ENCODE results near the gene VPS50.
"Not testable (repeated sequence)": the region's sequence is repeated elsewhere in the genome, so short reads cannot be mapped to it uniquely, and the experiment has no call there.

The VPS50 gene

DNA sequence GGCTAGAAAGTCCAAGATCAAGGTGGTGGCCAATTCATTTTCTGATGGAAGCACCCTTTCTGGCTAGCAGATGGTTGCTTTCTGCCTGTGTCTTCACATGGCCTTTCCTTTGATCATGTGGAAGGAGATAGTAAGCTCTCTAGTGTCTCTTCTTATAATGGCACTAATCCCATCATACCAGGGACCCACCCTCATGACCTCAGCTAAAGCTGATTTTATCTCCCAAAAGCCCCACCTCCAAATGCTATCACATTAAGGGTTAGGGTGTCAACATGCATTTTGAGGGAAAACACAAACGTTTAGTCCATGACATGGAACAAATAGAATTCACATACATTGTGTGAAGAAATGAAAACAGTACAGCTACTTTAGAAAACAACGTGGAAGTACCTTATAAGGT, 100.0 kb downstream of the VPS50 start:
- no peak for DNase-seq

DNA sequence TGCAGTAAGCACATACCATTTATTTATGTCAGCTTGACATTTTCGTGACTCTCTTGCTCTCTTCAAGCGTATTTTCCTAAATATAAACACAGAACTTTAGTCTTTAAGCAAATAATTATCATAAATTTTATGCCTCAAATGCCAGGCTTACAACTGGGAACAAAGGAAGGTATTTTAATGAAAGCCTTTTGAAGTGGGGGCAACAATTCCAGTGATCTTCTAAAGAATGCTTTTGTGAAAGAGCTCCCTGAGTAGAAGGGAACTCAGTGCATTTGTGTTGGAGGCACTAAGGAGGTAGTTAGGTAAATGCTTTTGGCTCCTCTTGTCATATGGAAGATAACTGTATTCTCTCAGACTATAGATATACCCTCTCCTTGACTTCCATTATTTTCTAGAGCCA, 104.9 kb downstream of the VPS50 start:
- DNase-seq, result no peak

DNA sequence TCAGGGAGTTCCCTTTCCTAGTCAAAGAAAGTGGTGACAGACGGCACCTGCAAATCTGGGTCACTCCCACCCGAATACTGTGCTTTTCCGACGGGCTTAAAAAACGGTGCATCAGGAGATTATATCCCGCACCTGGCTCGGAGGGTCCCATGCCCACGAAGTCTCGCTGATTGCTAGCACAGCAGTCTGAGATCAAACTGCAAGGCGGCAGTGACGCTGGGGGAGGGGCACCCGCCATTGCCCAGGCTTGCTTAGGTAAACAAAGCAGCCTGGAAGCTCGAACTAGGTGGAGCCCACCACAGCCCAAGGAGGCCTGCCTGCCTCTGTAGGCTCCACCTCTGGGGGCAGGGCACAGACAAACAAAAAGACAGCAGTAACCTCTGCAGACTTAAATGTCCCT, 110.0 kb downstream of the VPS50 start:
- DNase-seq, result not testable (repeated sequence)

DNA sequence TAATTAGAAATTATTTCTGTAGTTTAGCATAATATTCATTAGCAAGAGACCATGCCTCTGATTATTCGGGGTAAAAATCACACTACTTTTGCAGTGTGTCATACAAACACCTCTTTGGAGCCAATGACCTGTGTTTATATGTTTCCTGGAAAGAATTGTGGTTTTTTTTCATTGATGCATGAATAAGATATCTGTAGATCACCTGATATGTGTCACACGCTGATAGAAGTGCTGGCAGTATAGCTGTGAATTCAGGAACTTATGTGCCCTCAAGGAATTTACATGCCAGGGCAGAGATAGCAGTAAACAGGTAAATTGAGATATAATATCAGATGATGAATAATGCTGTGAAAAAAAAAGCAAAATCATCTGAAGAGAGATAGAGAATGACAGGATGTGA, 118.2 kb downstream of the VPS50 start:
- no peak for DNase-seq

DNA sequence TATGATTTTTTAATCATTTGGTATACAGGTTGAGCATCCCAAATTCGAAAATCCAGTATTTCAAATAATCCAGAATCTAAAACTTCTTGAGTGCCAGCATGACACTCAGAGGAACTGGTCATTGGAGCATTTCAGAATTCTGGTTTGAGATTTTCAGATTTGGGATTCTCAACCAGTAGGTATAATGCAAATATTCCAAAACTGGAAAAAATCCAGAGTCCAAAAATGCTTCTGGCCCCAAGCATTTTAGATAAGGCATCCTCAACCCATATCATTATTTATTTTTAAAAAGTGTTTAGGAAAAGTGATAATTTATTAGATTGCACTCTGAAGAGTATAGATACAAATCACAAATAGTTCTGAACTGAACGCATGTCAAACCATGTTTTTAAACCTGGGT, 120.7 kb downstream of the VPS50 start:
- no peak for DNase-seq

DNA sequence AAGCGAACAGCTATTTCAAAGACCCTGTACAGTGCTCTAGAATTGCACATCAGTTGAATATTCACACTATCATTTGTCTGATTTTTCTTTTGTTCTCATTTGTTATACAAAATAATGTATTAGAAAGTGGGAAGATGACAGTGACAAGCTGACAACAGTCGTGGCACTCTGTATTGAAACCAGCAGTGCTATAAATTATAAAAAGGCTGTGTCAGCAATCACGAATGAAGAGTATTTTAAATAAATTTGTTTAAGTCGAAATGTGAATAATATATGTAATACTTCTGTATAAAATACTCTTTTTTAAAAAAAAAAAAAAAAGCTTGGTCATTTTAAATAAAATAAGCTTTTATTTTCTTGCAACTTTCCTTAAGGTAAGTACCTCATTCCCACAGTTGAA, 122.6 kb downstream of the VPS50 start:
- DNase-seq, result no peak

DNA sequence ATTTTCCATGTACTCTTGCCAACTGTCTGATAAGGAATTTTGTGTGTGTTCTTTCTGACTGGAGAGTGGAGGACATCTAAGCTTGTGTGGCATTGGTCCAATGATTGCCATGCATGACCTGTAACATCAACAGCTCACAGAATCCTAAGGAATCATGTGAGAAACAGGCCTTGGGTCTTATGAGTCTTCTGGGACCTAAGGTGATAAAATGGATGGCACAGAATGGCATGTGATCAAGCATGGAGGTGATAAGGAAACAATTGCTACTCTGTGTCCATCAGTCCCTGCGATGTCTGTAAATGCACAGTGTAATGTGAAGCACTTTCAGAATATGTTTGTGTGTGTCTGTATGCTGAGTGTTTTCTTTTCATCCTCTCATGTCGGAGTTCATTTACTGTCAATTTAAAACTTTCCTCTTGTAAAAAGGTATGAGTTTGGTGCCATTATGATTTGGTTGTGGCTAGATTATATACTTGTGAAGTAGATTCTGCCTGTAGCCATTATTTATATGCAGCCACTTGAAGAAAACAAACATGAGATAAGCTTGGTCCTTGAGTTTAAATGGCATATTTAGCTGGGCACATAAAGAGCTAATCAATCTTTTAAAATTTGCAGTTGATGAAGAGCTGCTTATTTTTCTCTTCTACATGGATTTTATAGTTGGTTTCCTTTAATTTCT, 127.5 kb downstream of the VPS50 start:
- no peak for DNase-seq

DNA sequence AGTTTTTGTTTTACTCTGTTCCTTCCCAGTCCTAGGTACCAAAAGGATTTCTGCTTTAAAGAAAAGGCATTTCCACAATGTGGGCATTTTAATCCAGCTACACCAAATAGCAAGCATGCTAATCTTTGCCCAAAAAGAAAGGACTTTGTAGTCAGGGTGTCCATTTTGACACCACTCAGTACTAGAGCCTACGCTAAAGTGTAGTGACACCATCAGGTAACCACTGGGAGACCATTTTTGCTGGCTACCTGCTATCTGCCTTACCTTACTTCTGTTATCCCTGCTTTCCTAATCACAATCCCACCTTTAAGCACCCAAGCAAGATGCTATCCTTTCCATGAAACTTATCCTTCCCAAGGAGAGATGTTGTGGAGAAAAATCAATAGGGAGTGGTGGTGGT, 129.7 kb downstream of the VPS50 start:
- DNase-seq, result no peak

DNA sequence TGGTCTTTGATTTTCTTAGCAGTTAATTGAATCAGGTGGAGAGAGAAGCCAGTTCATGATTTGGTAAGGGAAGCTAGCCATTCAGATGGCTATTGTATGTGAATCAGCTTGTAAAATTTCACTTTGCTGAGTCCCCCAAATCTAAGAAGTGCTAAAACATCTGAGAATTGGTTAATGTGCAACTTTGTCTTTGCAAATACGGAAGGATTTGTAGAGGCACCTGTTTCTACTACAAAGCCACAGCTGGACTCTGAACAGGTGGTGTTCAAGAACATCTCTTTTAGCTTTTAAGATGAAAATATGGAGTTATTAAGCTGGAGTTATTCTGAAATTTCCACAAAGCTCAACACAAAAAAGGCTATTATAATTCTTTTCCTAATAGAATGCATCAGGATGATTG, 132.6 kb downstream of the VPS50 start:
- DNase-seq, result no peak

DNA sequence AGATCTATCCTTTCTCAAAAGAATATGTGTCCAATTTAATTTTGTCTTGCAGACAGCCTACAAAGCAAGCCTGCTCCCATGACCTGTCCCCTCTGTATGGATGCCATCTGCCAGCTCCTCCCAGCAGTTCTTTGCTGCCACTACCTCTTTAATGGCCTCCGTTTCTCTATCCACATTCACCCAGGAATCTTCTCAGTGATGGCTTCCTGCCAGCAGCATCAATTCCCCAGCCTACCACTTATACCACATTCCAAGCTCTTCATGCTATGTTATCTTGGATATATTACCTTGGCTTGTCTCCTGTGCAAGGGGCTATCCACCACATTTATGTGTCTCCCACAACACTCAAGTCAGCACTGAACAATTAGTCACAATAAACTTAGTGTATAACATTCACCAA, 133.2 kb downstream of the VPS50 start:
- no peak for DNase-seq

DNA sequence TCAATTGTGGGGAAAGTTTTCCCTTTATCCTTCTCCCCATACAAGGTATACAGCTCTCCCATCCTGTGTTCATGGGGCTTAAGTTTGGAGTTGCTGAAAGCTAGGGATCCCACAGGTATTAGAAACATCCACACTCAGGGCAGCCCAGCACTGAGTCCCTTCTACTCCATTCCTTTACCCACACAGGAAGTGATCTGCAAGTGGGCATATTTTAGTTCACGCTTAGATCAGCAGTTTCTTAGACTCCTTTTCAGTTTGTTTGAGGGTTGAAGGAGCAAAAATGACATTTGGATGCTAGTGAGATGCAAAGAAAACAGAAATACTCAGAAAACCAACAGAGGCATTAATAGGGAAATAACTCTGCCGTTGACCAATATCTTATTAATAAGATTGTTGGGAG, 134.7 kb downstream of the VPS50 start:
- DNase-seq, result no peak

DNA sequence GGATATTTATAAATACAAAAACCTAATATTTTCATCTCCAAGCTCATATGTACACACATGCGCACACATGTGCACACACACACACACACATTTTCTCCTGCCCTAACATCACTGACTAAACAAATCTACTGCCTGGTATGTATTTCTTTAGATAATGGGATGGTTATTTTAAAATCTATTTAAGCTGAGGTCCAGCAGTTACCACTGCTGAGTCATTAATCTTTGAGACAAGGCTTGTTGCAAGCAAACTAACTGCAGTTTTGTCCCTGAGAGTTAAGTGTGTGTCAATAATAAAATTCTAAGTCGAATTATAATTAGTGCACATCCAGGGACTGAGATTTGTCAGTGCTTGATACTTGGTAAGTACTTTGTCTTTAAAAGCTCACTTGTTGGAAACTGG, 135.1 kb downstream of the VPS50 start:
- no peak for DNase-seq

DNA sequence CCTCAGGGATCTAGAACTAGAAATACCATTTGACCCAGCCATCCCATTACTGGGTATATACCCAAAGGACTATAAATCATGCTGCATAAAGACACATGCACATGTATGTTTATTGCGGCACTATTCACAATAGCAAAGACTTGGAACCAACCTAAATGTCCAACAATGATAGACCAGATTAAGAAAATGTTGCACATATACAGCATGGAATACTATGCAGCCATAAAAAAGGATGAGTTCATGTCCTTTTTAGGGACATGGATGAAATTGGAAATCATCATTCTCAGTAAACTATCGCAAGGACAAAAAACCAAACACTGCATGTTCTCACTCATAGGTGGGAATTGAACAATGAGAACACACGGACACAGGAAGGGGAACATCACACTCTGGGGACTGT, 138.8 kb downstream of the VPS50 start:
- DNase-seq, result not testable (repeated sequence)

DNA sequence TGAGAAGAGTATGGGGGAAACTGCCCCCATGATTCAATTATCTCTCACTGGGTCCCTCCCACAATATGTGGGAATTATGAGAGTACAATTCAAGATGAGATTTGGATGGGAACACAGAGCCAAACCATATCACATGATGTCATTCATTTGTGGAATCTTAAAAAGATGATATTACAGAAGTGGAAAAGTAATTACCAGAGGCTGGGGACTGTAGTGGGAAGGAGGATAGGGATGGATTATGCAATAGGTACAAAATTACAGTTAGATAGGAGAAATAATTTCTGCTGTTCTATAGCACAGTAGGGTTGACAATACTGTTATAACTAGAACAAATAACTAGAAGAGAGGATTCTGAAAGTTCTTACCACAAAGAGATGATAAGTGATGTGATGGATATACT, 141.4 kb downstream of the VPS50 start:
- no peak for DNase-seq

DNA sequence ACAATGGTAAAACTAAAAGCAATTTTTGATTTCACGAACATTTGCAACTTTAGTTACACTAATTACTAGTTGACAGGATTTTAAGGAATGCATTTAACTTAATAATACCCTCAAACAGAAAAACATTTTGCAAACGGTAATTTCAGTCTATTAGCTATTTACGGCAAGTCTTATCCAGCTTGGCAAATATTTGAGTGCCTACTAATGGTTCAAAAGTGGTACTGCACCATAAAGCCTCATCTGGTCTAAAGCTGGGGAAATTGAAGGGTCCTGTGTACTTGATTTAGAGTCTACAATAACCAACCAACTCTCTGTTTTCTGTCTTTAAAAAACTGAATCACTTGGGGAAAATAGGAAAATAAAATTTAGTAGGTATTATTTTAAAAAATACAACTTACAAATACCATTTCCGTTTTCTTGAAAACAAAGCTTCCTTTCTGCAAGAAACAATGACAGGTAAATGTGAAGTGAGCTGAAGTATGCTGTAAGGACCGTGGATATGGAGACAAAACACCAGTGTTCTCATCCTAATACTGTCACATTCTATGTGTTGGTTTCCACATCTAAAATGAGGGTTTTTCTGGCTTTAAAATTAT, 142.3 kb downstream of the VPS50 start:
- no peak for DNase-seq

DNA sequence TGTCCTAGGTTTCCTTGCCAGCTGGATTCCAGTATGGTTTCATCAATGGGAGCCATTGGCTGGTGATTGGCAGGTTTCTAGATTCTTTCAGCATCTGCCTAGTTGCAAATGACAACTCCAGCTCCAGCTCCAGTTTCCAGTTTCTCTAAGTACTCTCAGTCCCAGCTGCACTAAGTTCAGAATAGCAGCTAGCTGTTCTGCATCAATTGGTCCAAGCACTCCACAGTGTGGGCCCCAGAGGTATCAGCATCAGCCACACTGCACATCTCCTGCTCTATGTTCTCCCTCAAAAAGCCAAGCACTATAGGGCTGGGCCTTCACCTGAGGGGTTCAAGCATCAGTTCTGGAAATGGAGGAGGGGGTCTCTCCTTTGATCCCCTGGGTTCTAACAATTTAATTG, 143.4 kb downstream of the VPS50 start:
- no peak for DNase-seq

DNA sequence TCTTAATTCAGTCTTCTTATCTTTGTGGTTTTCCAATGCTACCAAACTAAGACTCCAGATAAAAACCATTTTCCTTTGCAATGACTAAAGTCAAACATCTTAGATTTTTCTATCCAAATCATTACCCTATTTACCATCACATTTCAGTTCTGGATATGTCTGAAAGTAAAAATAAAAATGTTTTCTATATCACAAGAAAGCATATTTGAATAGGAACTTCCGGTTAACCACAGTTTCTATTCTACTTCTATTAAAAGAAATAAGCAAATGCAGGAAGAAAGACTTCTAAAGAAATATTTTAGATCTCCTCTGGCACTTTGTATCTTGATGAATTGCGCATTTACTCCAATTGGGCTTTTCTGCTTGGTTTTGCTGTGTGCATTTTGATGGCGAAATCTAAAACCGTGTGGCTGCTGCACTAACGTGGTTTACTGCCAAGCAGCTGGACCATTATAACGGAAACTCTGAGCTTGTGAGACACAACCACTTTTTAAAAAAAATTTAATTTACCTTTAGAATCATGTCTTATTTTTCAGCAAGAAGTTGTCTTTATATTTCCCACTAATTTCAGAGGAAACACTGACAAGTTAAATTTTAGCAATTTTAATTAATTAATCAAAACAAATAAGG, 146.1 kb downstream of the VPS50 start:
- no peak for DNase-seq

DNA sequence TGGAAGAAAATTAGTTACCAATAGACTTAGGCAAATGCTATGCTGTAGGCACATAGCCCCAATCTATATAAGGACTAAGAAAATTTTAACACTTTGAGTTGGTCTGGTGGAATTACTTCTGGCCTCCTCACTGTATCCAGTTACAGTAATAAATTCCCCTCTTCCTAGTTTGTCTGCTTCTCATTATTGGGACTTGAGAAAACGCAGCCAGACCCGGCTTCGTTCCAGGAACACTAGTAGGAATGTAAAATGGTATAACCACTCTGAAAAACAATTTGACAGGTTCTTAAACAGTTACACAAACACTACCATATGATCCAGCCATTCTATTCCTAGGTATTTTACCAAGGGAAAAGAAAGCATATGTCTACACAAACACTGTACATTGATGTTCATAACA, 150.2 kb downstream of the VPS50 start:
- DNase-seq, result no peak

DNA sequence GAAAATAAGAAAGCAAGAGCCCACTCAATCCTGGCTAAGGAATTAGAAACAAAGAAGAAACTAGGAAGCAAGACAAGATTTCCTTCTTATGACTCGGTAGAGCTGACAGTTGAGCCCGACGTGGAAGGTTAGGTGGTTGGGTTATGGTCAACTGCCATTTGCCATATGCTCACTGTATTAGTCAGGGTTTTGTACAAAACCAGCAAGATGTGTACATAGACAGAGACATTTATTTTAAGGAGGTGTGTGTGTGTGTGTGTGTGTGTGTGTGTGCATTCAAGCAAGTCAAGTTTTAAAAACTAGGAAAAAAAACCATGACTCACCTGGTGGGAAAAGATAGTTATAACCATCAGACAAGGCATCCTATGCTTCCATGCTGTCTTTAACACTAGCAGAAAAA, 158.5 kb downstream of the VPS50 start:
- DNase-seq, result no peak

DNA sequence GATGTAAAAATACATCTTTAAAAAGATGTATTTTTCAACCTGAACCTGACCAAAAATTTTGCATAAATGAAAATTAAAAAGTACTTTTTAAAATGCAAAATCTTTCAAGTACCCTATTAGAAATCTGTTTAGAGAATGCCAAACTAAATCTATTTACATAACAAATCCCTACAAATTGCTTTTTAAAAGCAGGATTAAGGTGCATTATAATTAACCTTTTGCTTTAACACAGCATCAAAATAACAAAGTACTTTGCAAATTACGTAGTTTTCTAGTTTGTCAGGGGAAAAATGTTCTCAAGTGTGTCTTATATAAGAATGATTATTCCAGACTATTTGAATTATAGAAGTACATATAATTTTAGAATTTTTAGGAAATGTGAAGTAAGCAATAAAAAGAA, 160.8 kb downstream of the VPS50 start:
- DNase-seq, result no peak

DNA sequence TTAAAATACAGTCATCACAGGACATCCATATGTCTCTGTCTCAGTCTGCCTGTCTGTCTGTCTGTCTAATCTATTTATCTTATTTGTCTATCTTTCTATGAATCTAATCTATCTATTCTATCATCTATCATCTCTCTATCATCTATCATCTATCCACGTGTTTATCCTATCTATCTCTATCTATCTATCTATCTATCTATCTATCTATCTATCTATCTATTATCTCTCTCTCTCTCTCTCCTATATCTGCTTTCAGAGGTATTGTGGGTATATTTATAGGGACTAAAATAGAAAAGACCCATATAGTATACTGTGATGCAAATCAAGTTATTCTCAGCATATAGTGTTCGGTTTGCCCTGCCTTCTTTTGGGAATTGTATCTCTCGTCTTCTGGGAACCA, 167.5 kb downstream of the VPS50 start:
- no peak for DNase-seq

DNA sequence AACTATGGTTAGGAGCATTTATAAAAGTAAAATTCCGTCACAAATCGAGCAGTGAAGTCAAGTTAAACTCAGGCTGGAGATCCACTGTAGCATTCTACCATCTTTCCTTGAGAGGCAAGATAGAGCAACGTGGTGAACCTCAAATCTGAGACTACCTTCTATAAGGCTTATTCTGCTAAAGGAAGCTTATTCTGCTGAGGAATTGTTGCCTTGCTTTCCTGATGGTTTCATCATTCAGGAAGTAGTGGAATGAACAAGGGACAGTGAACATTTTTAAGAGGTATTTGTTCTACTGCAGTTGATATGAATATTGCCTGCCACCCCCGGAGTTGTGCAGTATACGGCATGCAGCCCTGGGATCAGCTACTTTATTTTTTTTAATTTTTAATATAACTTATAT, 170.8 kb downstream of the VPS50 start:
- no peak for DNase-seq

DNA sequence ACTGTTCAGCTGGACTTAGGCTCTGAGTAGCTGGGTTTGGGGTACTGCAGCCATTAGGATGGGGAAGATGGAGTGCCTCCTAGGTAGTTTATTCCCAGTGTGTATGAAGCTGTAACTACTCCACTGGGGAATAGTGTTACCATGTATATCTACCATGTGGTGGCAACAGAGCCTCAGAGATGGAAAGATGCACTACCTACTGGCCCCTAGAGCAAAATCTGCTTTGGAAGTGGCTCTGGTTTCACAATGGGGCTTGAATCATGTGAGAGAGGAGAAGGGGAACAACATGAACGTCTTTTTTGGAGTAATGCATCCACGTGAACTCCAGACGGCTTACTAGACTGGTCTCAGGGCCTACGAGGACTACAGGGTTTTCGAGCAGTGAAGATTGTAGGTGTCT, 175.1 kb downstream of the VPS50 start:
- DNase-seq, result no peak

DNA sequence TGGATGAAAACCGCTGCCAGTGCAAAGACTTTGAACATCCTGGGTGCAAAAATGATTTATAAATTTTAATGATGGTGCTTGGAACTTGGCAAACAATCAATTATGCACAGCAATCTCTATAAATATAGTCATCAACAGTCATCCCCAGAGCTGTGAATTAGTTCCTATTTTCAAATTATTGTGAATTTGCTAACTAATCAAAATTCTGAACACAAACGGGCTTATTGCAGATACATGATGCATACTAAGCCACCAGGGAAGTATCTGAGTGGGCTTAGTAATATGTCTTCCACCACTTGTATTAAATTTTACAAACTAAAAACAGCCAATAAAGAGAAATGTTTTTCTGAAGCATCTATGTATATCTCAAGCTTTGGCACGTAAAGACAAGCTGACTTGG, 177.2 kb downstream of the VPS50 start:
- DNase-seq, result no peak
